Endothelial cell of hepatic sinusoid (primary cell): ENCODE results near the gene PTPRJ.

Experiments
- in situ Hi-C: cut with HindIII; loops from 2 replicates; pipeline ENCODE4 v1.10.0; 2017; ENCODE audit warnings: low sequenced_read_pairs

The PTPRJ gene

DNA sequence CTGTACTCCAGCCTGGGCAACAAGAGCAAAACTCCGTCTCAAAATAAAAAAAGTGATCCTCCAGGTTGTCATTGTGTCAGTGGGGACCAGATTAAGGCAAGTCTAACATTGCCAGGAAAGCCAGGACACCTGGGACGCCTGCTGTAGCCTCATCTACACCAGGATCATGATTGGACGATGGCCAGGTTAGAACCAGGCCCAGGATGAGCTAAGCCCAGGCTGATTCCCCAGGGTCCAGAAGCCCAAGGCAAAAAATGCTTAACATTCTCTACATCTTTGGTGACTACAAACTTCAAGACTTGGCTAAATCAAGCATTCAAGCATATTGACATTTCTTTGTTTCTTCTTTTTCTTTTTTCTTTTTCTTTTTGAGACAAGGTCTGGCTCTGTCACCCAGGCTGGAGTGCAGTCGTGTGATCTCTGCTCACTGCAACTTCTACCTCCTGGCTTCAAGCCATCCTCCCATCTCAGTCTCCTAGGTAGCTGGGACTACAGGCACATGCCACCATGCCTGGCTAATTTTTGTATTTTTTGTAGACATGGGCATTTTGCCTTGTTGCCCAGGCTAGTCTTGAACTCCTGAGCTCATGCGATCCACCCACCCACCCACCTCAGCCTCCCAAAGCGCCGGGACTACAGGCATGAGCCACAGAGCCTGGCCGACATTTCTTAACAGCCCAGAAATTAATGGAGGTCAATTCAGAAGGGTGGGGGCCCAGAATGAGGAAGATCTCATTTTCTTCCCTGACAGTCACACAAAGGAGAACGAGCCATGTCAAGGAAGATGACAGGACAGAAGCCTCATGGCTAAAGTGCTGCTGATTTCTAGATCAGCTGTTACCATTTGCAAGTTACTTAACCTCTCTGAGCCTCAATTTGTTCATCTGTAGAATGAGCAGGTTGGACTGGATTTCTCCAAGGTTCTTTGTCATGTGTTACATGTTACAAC, 12.5 kb upstream of the PTPRJ start:
- in situ Hi-C loops: no loop called here

DNA sequence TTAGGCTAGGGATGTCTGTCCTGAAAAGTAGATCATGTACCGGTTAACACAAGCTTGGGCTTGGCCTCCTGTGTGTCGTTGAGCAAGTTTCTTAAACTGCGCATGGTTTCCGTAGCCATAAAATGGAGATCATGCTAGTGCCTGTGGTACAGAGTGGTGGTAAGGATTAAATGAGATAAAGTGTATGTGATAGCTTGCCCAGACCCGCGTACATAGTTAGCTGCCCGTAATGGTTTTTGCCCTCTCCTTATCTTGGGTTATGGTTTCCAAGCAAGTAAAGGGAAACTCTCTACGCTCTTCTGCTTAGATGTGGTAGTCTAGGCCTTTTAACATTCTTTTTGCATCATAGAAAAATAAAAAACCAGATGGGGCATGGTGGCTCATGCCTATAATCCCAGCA, 11.0 kb upstream of the PTPRJ start:
- in situ Hi-C loops: no loop called here

DNA sequence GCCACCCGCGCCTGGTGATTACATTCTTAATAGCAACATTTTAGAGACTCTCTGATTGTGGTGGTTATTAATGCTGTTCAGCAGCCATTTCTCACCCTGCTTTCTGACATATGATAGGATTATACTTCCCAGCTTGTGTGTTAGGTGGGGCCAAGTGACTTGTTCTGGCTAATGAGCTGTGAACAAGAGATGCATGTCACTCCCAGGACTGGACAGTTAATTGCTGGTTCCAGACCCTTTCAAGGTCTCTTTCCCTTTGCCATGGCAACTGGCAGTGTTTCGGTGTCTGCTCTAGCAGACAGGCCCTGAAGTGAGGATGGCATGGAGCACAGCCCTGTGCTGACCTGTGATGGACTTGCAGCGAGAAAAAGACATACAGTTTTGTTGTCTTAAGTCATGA, 8.9 kb upstream of the PTPRJ start:
- in situ Hi-C loops: no loop called here

DNA sequence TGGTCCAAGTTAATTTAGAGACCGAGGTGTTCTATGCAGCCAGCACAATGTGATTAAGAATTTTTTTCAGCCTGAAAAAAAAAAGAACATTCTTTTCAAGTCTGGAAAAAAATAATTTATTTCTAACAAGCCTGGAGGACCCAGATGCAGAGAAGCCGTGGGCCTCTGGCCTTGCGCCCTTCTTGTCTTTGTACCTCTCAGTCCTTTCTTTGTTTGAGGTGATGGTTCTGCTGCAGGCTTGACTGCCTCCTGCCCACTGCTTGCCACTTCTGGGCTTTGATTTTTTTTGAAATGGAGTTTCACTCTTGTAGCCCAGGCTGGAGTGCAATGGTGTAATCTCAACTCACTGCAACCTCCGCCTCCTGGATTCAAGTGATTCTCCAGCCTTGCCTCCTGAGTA, 7.2 kb upstream of the PTPRJ start:
- in situ Hi-C loops: no loop called here

DNA sequence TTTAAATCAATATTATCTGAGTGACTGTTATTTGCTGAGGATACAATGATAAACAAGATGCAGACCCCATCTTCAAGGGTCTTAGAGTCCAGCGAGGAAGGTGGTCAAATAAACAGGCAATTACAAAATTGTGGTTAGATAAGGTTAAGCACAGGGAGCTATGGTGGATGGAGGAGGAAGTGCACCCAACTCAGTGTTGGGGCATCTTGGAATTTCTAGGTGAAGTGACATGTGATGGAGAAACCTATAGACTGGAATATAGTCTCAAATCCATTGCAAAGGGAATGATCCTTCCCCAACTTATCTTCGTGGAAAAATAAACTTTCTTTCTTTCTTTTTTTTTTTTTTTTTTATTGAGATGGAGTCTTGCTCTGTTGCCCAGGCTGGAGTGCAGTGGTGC, 3.4 kb upstream of the PTPRJ start:
- in situ Hi-C loops: loop anchor here (5.0 kb wide), 2 partner anchors 40 to 70 kb away; no protein-coding TSS in a partner anchor

DNA sequence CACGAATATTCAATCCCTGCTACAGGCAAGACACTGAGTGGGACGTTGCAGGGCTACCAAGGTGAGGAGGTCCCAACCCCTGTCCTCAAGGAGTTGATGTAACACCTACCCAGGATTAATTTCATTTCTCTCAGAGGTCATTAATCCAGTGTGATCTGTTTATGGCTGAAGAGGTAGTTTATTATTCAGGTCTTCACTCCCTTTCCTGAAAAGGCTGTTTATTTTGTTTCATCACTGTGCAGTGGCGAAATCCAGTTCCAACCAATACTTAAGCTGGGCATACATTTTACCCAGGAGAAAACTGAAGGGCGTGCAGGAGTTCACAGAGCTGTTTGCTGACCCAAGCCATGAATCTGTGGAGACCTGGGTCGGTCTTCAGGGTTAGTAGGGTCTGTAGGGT, 2.7 kb upstream of the PTPRJ start:
- in situ Hi-C loops: loop anchor here (5.0 kb wide), 2 partner anchors 40 to 70 kb away; no protein-coding TSS in a partner anchor

DNA sequence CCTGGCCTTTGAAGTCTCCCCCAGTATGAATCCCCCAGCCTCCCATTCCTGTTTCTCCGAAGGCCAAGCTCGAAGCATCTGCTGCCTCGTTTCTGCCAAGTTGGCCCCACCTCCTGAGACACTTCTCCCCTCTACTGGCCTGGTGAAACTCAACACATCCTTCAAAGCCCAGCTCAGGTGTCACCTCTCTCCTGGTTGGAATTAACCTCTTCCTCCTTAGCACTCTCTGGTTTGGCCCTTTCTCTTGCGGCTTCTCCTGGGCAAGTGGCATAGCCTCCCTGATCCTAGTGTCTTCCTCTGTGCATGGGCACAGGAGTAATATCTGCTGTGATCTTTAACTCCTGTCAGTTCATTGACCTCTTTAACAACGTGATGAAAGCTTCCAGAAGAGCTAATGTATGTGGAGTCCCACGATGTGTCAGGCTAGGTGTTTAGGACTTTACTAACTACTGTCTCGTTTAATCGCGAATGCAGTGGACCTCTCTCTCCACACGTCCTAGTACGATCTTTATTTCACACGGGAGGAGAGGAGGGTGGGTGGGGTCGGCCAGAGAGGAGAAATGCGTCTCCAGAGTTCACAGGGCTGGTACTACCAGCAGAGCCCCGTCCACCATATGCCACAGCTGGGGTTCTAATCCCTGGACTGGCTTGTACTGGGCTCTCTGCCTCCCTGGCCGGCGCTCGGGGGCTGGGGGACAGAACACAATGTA, 826 bp upstream of the PTPRJ start:
- in situ Hi-C loops: loop anchor here (5.0 kb wide), 2 partner anchors 42 to 68 kb away; no protein-coding TSS in a partner anchor

DNA sequence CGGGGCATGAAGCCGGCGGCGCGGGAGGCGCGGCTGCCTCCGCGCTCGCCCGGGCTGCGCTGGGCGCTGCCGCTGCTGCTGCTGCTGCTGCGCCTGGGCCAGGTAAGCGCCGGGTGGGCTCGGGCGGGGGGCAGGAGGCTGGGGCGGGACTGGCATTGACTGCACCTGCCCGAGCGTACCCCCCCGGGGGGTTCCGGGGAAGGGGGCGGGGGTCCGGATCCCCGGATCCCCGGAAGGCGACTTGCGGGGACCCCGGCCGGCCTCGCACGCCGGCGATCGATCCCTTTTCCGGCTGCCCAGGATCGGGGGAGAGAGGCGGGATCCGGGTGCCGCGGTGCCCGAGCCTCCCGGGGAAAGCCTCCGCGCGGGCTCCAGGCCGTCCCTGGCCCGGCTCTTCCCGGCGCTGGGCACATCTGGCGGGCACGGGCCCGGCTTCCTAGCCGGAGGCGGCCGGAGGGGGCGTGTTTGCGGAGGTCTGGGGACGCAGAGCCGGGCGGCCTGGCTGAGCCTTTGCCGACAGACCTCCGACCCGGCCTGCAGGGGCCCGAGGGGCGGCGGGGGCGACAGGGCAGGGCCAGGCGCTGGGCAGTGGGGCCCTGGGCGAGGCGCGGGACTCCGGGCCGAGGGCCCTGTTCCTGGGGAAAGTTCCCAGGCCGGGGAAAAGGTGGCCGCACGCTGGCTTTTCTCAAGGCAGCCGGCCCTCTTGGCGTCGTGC, 705 bp downstream of the PTPRJ start:
- in situ Hi-C loops: no loop called here

DNA sequence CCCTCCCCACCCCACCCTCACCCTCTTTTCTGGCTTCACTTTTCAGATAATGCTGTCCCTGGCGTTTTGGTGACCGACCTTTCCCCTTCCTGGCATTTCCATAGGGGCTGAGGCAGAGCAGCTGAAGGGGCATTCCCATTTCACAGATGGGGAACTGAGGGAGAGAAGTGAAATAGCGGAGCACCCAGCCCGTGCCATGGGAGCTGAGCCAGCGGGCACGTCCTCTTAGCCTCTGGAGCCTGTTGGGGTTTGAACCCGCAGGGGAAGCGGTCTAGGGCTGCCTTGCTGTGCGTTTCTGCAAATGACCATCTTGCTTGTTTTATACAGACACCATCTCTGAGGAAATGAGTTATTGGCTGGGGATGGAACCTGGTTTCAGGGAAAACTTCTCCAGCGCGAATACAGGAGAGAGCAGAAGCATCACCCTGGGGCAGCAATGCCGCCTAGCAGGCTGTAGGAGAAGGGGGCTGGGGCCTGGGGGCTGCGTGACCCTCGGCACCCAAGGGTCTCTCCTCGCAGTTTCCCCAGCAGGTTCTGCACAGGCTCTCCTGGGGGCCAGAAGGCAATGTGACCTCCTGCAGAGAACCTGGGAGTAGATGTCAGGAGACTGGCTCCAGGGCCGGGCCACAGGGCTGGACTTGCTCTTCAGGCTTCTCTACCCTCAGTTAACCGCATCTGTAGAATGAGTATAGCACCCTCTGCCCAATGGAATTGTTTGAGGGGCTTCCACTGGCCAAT, 1.5 kb downstream of the PTPRJ start:
- in situ Hi-C loops: no loop called here

DNA sequence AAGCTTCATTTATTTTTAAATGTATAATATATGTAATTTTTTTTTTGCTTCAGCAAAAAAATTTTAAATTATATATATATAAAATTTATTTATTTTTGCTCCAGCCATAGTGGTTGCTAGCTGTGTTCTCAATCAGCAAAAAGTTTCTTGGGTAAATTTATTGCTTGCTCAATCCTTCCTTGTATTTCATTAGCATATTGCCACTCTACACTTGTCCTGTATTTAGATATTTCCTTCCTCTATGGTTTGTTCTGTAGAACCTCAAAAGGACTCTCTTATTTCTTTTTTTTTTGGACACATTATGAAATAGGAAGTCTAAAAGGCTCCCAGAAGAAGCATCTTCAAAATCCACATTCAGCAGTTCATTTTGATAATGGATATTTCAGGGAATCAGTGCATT, 2.3 kb downstream of the PTPRJ start:
- in situ Hi-C loops: no loop called here

DNA sequence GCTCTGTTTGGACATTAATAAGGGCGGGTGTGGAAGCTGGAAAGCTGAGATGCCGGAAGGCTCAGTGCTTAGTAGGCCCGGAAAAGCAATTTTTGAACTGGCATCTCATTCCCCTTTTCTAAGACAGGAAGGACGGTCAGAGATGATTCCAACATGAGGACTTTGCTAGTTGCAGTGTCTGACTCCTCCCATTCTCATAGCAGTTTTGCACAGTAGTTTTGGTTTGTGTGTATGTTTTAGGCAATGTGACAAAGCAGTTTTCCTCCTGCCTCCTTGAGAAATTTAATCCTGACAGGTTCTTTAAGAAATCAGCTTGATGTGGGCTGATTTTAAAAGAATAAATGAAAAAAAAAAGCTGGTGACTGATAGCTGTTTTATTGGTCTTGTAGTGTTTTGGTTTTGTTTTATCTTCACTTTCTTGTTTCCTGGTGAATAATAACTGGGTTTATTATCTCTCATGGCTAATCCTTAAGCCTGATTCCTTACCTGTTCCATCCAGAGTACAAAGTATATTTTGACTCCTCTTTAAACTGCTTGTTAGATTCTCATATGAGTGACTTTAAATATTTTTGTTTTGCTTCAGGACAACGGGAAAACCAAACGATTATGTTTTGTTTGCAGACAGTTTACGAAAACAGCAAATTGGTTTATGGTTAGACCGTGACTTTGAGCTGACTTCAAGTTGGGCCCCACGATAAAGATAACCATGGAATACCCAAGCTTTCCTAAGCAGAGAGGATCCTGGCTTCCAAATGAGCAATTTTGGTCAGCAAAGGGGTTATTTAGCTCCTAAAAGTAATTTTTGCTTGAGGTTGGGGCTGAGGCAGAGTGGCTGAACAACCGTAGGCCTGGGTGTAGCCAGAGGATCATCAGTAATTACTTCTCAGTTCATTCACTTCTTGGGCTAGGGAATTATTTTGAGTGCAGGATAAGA, 3.4 kb downstream of the PTPRJ start:
- in situ Hi-C loops: no loop called here

DNA sequence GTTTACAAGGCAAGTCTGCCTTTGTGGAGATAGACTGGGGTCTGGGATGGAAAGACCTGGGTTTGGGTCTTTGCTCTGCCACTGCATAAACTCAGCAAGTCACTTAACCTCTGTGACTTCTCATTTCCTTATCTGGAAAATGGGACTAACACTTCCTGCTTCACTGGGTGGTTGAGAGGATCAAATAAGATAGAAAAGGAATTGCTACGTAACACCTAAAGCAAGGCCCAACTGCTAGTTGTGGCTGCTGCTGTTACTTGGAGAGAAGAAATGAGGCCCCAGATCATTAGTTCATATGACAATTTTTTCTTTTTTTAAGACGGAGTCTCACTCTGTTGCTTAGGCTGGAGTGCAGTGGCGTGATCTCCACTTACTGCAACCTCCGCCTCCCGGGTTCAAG, 5.9 kb downstream of the PTPRJ start:
- in situ Hi-C loops: no loop called here

DNA sequence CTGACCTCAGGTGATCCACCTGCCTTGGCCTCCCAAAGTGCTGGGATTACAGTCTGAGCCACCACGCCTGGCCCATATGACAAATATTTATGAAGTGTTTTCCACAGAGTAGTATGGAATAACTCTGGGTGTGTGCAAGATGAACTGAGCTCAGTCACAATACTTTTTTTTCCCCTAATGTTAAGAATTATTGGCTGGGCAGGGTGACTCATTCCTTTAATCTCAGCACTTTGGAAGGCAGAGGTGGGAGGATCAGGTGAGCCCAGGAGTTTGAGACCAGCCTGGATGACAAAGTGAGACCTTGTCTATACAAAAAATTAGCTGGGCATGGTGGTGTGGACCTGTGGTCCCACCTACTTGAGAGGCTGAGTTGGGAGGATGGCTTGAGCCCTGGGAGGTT, 6.4 kb downstream of the PTPRJ start:
- in situ Hi-C loops: no loop called here

DNA sequence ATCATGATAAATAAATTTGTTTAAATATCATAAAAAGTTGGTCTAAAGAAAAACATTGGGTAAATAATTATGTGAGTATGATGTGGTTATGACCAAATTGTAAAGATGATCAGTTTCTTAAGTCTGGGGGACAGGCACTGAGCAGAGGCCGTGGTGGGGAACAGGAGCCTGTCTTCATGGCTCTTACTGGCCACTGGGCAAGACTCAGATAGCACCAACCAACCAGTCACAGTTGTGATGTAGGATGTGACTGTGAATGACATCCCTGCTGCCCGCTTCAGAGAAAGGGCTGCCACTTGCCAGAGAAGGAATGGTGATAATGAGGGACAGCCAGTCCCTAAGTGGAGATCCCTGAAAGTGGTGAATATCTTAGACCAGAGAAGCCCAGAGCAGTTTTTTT, 7.0 kb downstream of the PTPRJ start:
- in situ Hi-C loops: no loop called here

DNA sequence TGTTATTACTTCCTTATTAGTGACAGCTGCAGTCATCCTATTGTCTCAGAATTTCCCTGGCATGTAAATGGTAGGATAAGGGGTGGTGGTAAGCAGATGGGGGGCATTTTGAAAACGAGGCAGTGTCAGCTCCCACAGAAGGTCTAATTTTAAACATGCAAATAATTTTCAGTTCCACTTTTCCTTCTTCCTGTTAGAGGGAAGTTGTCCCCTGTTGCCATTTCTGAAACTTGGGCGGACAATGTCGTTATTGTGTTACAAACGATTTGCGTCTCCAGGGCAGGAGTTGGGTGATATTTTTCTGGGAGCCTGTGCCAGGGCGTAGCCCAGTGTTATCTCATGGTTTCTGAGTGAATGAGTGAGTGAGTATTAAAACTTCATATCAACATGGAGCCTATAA, 7.4 kb downstream of the PTPRJ start:
- in situ Hi-C loops: no loop called here

DNA sequence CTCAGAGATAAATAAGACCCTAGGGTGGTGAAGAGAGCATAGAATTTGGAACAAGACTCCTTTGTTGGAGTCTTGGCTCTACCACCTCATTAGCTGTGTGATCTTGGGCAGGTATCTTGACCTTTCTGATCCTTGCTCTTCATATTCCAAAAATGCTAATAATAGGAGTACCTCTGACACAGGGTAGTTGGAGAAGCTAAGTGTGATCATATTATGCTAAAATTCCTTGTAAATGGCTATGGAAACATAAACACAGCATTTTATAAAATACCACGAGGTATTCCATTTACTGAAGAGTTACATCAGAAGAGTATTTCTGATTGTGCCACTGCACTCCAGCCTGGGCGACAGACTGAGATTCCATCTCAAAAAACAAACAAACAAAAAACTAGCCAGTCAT, 9.4 kb downstream of the PTPRJ start:
- in situ Hi-C loops: no loop called here

DNA sequence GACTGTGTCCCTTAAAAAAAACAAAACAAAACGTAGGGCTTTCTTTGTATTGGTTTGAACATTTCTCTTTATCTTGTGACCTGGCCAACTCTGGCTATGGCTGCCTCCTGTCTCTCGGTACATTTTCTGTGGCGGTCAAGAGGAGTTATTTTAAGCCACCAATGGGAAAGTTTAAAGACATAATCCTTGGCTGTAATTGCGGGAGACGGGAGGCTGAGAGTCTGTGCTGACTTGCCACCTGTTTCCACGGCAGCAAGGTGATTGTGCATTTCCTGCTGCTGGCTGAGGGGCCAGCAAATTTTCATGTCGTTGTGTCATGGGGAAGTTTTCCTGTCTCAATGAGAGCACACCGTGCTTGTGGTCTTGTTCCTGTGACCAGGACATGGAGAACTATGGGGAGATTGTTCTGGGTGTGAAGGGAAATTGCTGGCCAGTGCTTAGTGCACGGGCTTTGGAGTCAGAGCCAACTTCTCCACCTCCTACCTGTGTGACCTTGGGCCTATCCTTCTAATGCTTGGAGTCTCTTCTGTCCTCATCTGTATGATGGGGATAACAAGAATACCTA, 11.0 kb downstream of the PTPRJ start:
- in situ Hi-C loops: no loop called here

DNA sequence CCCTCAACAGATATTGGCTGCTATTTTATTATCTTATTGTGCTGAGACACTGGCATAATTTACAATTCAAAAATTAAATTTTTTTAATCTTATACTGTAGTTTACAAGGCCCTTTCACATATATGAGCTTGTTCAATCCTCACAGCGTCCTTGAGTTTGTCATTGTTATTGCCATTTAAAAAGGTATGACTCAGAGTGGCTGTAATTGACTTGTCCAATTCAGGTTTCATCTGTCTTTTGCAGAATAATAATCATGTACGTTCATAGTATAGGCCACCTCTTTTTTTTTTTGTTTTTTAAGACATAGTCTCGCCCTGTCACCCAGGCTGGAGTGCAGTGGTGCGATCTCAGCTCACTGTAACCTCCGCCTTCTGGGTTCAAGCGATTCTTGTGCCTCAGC, 11.5 kb downstream of the PTPRJ start:
- in situ Hi-C loops: no loop called here
